Measurements from ENCODE around the gene SLC45A3. TPM values are rescaled to one million over a fixed set of nuclear protein-coding genes. Genes with fewer than 3 reads are reported as not detected.

Gene SLC45A3
- total RNA-seq, 1 experiment from 2014 or later = 12.3 TPM

- TF ChIP-seq CEBPB (IDR thresholded peaks at IDR 0.05; ENCODE audit: low read depth) (no peak), ZFX (IDR thresholded peaks at IDR 0.05) (no peak), EZH2phosphoT487 (IDR thresholded peaks at IDR 0.05; ENCODE audit: borderline replicate concordance) (no peak), EZH2 (IDR thresholded peaks at IDR 0.05) (no peak), TCF7L2 (IDR thresholded peaks at IDR 0.05; ENCODE audit: borderline replicate concordance, extremely low read depth, insufficient read depth, insufficient read length) (no peak), YY1 (IDR thresholded peaks at IDR 0.05; ENCODE audit: extremely low read depth, insufficient replicate concordance, low read depth, low read length) (no peak), EGR1 (IDR thresholded peaks at IDR 0.05; ENCODE audit: low read depth) (no peak), ELF1 (IDR thresholded peaks at IDR 0.05; ENCODE audit: borderline replicate concordance, low read depth) (no peak), RAD21 (IDR thresholded peaks at IDR 0.05; ENCODE audit: low read depth) (no peak)
Measured at GRCh38 chr1:205616563-205617293, 63.6 kb downstream of the SLC45A3 start (continued).

GRCh38 chr1:205615789-205616188 lies 64.5 kb downstream of the SLC45A3 start:
- H3K27ac ChIP-seq (ENCODE audit: low read depth, low read length) = no peak overlapping the region
- ChIA-PET CTCF (no interaction called here), RAD21 (ENCODE audit: low non-redundant PET in 1 of 2, low total read pairs in 2 of 2, uncharacterized antibody in 2 of 2, unreplicated experiment in 2 of 2) (no interaction called here), POLR2A (no interaction called here)
- H3K9me2 ChIP-seq (ENCODE audit: insufficient read depth) = no peaks in the 10 kb centered on the region
- no peaks in the 10 kb centered on the region for H4K20me1 ChIP-seq (ENCODE audit: insufficient read depth)
- no peaks in the 10 kb centered on the region for H3K4me1 ChIP-seq (ENCODE audit: control insufficient read depth in 1 of 2, insufficient read depth in 2 of 2, low read length in 2 of 2)
- no peak overlapping the region for H3K9ac ChIP-seq (ENCODE audit: low read length)
- no peaks in the 10 kb centered on the region for H3K9me3 ChIP-seq (ENCODE audit: control insufficient read depth in 1 of 2, insufficient read depth in 1 of 2, low read depth in 1 of 2, low read length in 2 of 2)
- no peaks in the 10 kb centered on the region for H3K27me3 ChIP-seq (ENCODE audit: insufficient read depth, low read length)
- H3K36me3 ChIP-seq (ENCODE audit: control insufficient read depth in 1 of 2, insufficient read depth in 2 of 2, low read length in 2 of 2) = peaks cover 9 to 32% of the 10 kb centered on the region in 2 experiments; a peak in 3 of 4 replicates
- H3K4me2 ChIP-seq (ENCODE audit: low read length) = no peak overlapping the region
- no peak overlapping the region for H2AFZ ChIP-seq (ENCODE audit: low read depth, low read length, poor library complexity, severe bottlenecking)
- ATAC-seq = no peak
- intact Hi-C loops (cut with micrococcal nuclease) = no loop called here
- peaks cover 18% of the 10 kb centered on the region; the same call in 1 of the 2 replicates for H3K79me2 ChIP-seq (ENCODE audit: insufficient read depth, low read length)
- TF ChIP-seq EZH2phosphoT487 (IDR thresholded peaks at IDR 0.05; ENCODE audit: borderline replicate concordance) = no peak
- TF ChIP-seq EZH2 (IDR thresholded peaks at IDR 0.05) = no peak
- no peak for TF ChIP-seq YY1 (IDR thresholded peaks at IDR 0.05; ENCODE audit: extremely low read depth, insufficient replicate concordance, low read depth, low read length)
- TF ChIP-seq CTCF (IDR thresholded peaks at IDR 0.05 in 2 of 3, conservative IDR thresholded peaks at IDR 0.05 in 1 of 3; ENCODE audit: borderline replicate concordance in 1 of 3, insufficient read depth in 1 of 3, low read depth in 2 of 3, low read length in 2 of 3) = no peak
- no peak for TF ChIP-seq REST (IDR thresholded peaks at IDR 0.05; ENCODE audit: low read depth)
- TF ChIP-seq SIN3A (IDR thresholded peaks at IDR 0.05; ENCODE audit: low read depth) = no peak
- TF ChIP-seq MAX (IDR thresholded peaks at IDR 0.05) = no peak
- TF ChIP-seq ELF1 (IDR thresholded peaks at IDR 0.05; ENCODE audit: borderline replicate concordance, low read depth) = no peak
- TF ChIP-seq JUND (IDR thresholded peaks at IDR 0.05) = no peak
- TF ChIP-seq RAD21 (IDR thresholded peaks at IDR 0.05; ENCODE audit: low read depth) = no peak
- TF ChIP-seq ZNF274 (IDR thresholded peaks at IDR 0.05; ENCODE audit: low read depth, low read length) = no peak
- TF ChIP-seq EGR1 (IDR thresholded peaks at IDR 0.05; ENCODE audit: low read depth) = no peak
- no peak for TF ChIP-seq FOSL1 (IDR thresholded peaks at IDR 0.05; ENCODE audit: low read depth)
- TF ChIP-seq SP1 (IDR thresholded peaks at IDR 0.05; ENCODE audit: low read depth) = no peak
- no peak for TF ChIP-seq CBX3 (IDR thresholded peaks at IDR 0.05; ENCODE audit: low read depth)
- no peak for TF ChIP-seq ZFX (IDR thresholded peaks at IDR 0.05)
- DNase-seq (ENCODE audit: low read depth, low spot score) = no peak
- BruUV-seq (replicated peaks) = TSS peak; percentile 9
- H3K4me3 ChIP-seq (replicated peaks in 1 of 2; ENCODE audit: low read depth in 1 of 2, low read length in 2 of 2) = no peak overlapping the region
